Measurements from ENCODE around the gene LAGE3. TPM values are rescaled to one million over a fixed set of nuclear protein-coding genes. Genes with fewer than 3 reads are reported as not detected.

Gene LAGE3
- total and polyA plus RNA-seq, 2 of the 8 experiments (the other 6 are each of a cell fraction or from before 2014, with no cell fraction given): 44.5 to 102 TPM

DNA sequence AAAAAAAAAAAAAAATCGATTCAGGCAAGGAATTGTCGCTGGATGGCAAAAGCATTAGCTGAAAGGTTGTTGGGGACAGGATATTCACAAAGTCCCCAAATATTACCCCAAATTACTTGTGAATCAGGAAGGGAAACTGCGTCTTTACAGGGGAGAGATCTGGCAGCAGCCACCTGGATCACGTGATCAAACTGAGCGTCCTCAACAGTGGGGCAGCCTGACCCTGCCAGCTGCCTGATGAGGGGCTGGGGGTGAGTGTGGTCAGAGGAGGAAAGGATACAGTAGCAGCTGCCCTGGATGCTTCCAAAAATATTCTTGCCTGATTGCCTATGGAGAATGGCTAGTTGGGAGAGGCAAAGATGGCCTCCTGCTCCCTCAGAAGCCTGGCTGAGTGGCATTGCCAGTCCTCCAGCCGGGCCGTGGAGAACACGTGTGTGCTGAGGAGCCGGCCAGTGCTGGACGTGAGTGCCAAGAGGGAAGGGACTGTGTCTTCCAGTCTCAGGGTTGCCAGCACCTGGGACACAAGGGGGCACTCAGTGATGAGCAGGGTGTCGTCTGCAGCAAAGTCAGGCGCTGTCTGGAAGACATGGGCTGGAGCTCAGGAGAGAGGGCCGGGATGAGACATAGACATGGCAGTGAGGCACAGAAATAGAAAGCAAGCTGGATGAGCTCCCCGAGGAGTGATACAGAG is 3.0 kb upstream of the LAGE3 start:
- 82% methylated on average over 7 of the region's 14 CpGs; no CpG with 5 or more reads in 1 of the 2 experiments for WGBS, 2 experiments (ENCODE audit: extremely low coverage in 1 of 2, insufficient coverage in 1 of 2, insufficient read length in 1 of 2, insufficient replicate concordance in 2 of 2, low coverage in 1 of 2, low lambda C conversion rate in 2 of 2, missing lambda C conversion rate in 1 of 2)
- H3K79me1 ChIP-seq (ENCODE audit: low read depth, low read length): no peaks in the 10 kb centered on the region
- no peak overlapping the region for H3K23ac ChIP-seq (ENCODE audit: insufficient read length)
- peaks cover 0 to 2% of the 10 kb centered on the region in 2 experiments for H4K20me1 ChIP-seq (replicated peaks in 1 of 2; ENCODE audit: control insufficient read depth in 1 of 2, insufficient read depth in 2 of 2, low read length in 2 of 2)
- no peaks in the 10 kb centered on the region for H3K79me2 ChIP-seq (ENCODE audit: control insufficient read depth in 1 of 2, insufficient read depth in 2 of 2, low read length in 2 of 2)
- no peaks in the 10 kb centered on the region for H3K27me3 ChIP-seq (replicated peaks in 1 of 4; ENCODE audit: control insufficient read depth in 3 of 4, extremely low read depth in 1 of 4, insufficient read depth in 3 of 4, low read length in 3 of 4)
- H2BK12ac ChIP-seq (ENCODE audit: low read depth, low read length): no peak overlapping the region
- DNase-seq (ENCODE audit: low read depth in 1 of 2, low spot score in 2 of 2) (no peak), FAIRE-seq (no peak)
- no peak overlapping the region for H3K4me3 ChIP-seq (ENCODE audit: extremely low read depth in 1 of 4, insufficient read depth in 2 of 4, low read depth in 3 of 4, low read length in 4 of 4)
- no peak overlapping the region for H3K56ac ChIP-seq (replicated peaks; ENCODE audit: insufficient read length, low read depth, low read length)
- no peaks in the 10 kb centered on the region for H3K9me3 ChIP-seq (ENCODE audit: insufficient read depth in 2 of 2, low read depth in 1 of 2, low read length in 1 of 2)
- no peak overlapping the region for H2BK120ac ChIP-seq (replicated peaks; ENCODE audit: low read depth, low read length)
- peaks cover 3% of the 10 kb centered on the region; the same call in 1 of the 2 replicates for H3K23me2 ChIP-seq (ENCODE audit: low read depth, low read length)
- H3K36me3 ChIP-seq (ENCODE audit: control insufficient read depth in 2 of 4, insufficient read depth in 4 of 4, low read length in 3 of 4): peaks cover 0 to 13% (median 0%) of the 10 kb centered on the region in 4 experiments; a peak in 2 of 8 replicates
- no peak overlapping the region for H4K5ac ChIP-seq (ENCODE audit: insufficient read length, low read depth, low read length)
- H2BK15ac ChIP-seq (ENCODE audit: low read length): no peak overlapping the region
- no peak overlapping the region for H4K8ac ChIP-seq (ENCODE audit: extremely low read depth, insufficient read depth, low read length)
- H3K9ac ChIP-seq (replicated peaks in 1 of 4; ENCODE audit: extremely low read depth in 1 of 4, low read depth in 3 of 4, low read length in 3 of 4): no peak overlapping the region
- ChIA-PET CTCF (ENCODE audit: partially characterized antibody) (interaction anchor here (0.5 to 2.1 kb wide), 6 partner anchors 21 to 108 kb away, joined by 3 to 8 read pairs (median 3); no protein-coding TSS in a partner anchor), POLR2A (ENCODE audit: partially characterized antibody) (interaction anchor here (1.0 to 1.2 kb wide), 2 partner anchors 48 to 84 kb away, joined by 3 read pairs; partner anchors contain the start of gene RPL10)
- H2BK5ac ChIP-seq (ENCODE audit: low read depth, low read length): no peak overlapping the region
- H3K4ac ChIP-seq (replicated peaks; ENCODE audit: insufficient read length, low read depth, low read length): no peak overlapping the region
- no peak overlapping the region for H3K4me2 ChIP-seq (ENCODE audit: insufficient read depth in 1 of 2, low read depth in 2 of 2, low read length in 2 of 2)
- no peak overlapping the region for H3K18ac ChIP-seq (ENCODE audit: extremely low read depth, low read length)
- H2BK20ac ChIP-seq (ENCODE audit: low read length): no peak overlapping the region
- peaks cover 0 to 6% (median 2%) of the 10 kb centered on the region in 4 experiments; a peak in 4 of 7 replicates for H3K4me1 ChIP-seq (replicated peaks in 1 of 4; ENCODE audit: control insufficient read depth in 3 of 4, insufficient read depth in 4 of 4, low read length in 3 of 4)
- no peak overlapping the region for H3K14ac ChIP-seq (ENCODE audit: insufficient read length)
- no peak overlapping the region for H2AK5ac ChIP-seq (ENCODE audit: low read depth, low read length)
- no peak overlapping the region for H3K27ac ChIP-seq (ENCODE audit: low read depth, low read length)
- no peak overlapping the region for H2AFZ ChIP-seq (ENCODE audit: low read length)
- no peak overlapping the region for H4K91ac ChIP-seq (replicated peaks; ENCODE audit: insufficient read length, low read length)
- TF ChIP-seq ATF2 (IDR thresholded peaks at IDR 0.05; ENCODE audit: low read length): no peak
- no peak for TF ChIP-seq HDAC6 (IDR thresholded peaks at IDR 0.05; ENCODE audit: low read depth, low read length)
- TF ChIP-seq NANOG (IDR thresholded peaks at IDR 0.05; ENCODE audit: insufficient read depth, low read depth, low read length, poor library complexity, severe bottlenecking): no peak
- TF ChIP-seq FOSL1 (IDR thresholded peaks at IDR 0.05; ENCODE audit: insufficient read depth, low read depth, low read length): no peak
- TF ChIP-seq KDM1A (IDR thresholded peaks at IDR 0.05; ENCODE audit: borderline replicate concordance, low read length): no peak
- TF ChIP-seq POLR2AphosphoS5 (IDR thresholded peaks at IDR 0.05; ENCODE audit: low read depth, low read length): no peak
- no peak for TF ChIP-seq BCL11A (IDR thresholded peaks at IDR 0.05; ENCODE audit: low read depth in 2 of 2, low read length in 2 of 2)
- TF ChIP-seq RFX5 (IDR thresholded peaks at IDR 0.05; ENCODE audit: borderline replicate concordance, low read depth, low read length): no peak
- TF ChIP-seq, protein P1, sequence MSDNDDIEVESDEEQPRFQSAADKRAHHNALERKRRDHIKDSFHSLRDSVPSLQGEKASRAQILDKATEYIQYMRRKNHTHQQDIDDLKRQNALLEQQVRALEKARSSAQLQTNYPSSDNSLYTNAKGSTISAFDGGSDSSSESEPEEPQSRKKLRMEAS (IDR thresholded peaks at IDR 0.05): no peak
- no peak for TF ChIP-seq RNF2 (IDR thresholded peaks at IDR 0.05; ENCODE audit: borderline replicate concordance, low read depth, low read length, missing control alignments, poor library complexity, severe bottlenecking)
